Astrocyte (in vitro differentiated cells and primary cell): ENCODE measurements around the gene TMX4. TPM values are rescaled to one million over a fixed set of nuclear protein-coding genes. Genes with fewer than 3 reads are reported as not detected.

Source experiments
- DNase-seq: peaks from one replicate; pipeline ENCODE4 v3.0.0-alpha.2; 2010; ENCODE audit warnings: low read depth
- FAIRE-seq: peaks from 2 replicates; lab custom pipeline; 2011; peaks lifted over from hg19 to GRCh38; lab: Jason Lieb, UNC
- H2AFZ ChIP-seq: 2 replicates; pipeline ENCODE4 v1.6.0; 2012; ENCODE audit warnings: low read depth, low read length, inconsistent platforms
- H3K27ac ChIP-seq: 2 replicates; pipeline ENCODE4 v1.5.1; 2011; ENCODE audit warnings: low read depth, low read length, inconsistent platforms
- H3K27me3 ChIP-seq: 2 replicates; pipeline ENCODE4 v1.6.0; 2011; ENCODE audit warnings: low read length, inconsistent platforms; ENCODE audit not compliant: insufficient read depth
- H3K36me3 ChIP-seq: 2 replicates; pipeline ENCODE4 v1.5.1; 2011; ENCODE audit warnings: low read length, inconsistent platforms; ENCODE audit not compliant: insufficient read depth
- H3K4me1 ChIP-seq: 2 replicates; pipeline ENCODE4 v1.5.1; 2011; ENCODE audit warnings: low read length, inconsistent platforms; ENCODE audit not compliant: insufficient read depth
- H3K4me2 ChIP-seq: 2 replicates; pipeline ENCODE4 v1.6.0; 2012; ENCODE audit warnings: low read length, inconsistent platforms
- H3K4me3 ChIP-seq: 2 replicates; pipeline ENCODE4 v1.5.1; 2011; ENCODE audit warnings: low read depth, mild to moderate bottlenecking, low read length, inconsistent platforms; ENCODE audit not compliant: insufficient read depth
- H3K79me2 ChIP-seq: 2 replicates; pipeline ENCODE4 v1.6.0; 2012; ENCODE audit warnings: mild to moderate bottlenecking, low read length, inconsistent platforms; ENCODE audit not compliant: insufficient read depth
- H3K9ac ChIP-seq: 2 replicates; pipeline ENCODE4 v1.6.0; 2012; ENCODE audit warnings: mild to moderate bottlenecking, low read length, inconsistent platforms
- H3K9me3 ChIP-seq: 2 replicates; pipeline ENCODE4 v1.5.1; 2012; ENCODE audit warnings: low read depth, mild to moderate bottlenecking, low read length, inconsistent platforms; ENCODE audit not compliant: insufficient read depth
- H4K20me1 ChIP-seq: 2 replicates; pipeline ENCODE4 v1.6.0; 2012; ENCODE audit warnings: low read length, inconsistent platforms; ENCODE audit not compliant: insufficient read depth
- H3K27ac Mint-ChIP-seq: one replicate; pipeline ENCODE4 v1.8.0; 2021; ENCODE audit warnings: mild to moderate bottlenecking, mixed read lengths; ENCODE audit not compliant: unreplicated experiment
- H3K27me3 Mint-ChIP-seq: one replicate; pipeline ENCODE4 v1.8.0; 2021; ENCODE audit warnings: low read depth, mixed read lengths; ENCODE audit not compliant: unreplicated experiment
- H3K36me3 Mint-ChIP-seq: one replicate; pipeline ENCODE4 v1.8.0; 2021; ENCODE audit warnings: low read depth, mixed read lengths; ENCODE audit not compliant: unreplicated experiment
- H3K4me1 Mint-ChIP-seq: one replicate; pipeline ENCODE4 v1.8.0; 2021; ENCODE audit warnings: low read depth, mixed read lengths; ENCODE audit not compliant: unreplicated experiment
- H3K4me3 Mint-ChIP-seq: one replicate; pipeline ENCODE4 v1.8.0; 2021; ENCODE audit warnings: mild to moderate bottlenecking, moderate library complexity, mixed read lengths; ENCODE audit not compliant: unreplicated experiment
- H3K9me3 Mint-ChIP-seq: one replicate; pipeline ENCODE4 v1.8.0; 2021; ENCODE audit warnings: mild to moderate bottlenecking, mixed read lengths; ENCODE audit not compliant: unreplicated experiment
- EZH2 ChIP-seq: IDR thresholded peaks from 2 replicates; pipeline ENCODE4 v1.6.1; 2012; ENCODE audit warnings: mild to moderate bottlenecking, low read length, inconsistent platforms; ENCODE audit not compliant: insufficient read depth
- total RNA-seq: library from RNA; stranded (reverse); gene quantifications from 2 replicates; pipeline ENCODE4 v1.2.1, GENCODE V29; 2021
- TF ChIP-seq, protein P1 (sequence below): IDR thresholded peaks from 2 replicates; pipeline ENCODE4 v1.5.1; 2011; ENCODE audit warnings: low read depth, mild to moderate bottlenecking, inconsistent platforms, low read length, moderate library complexity; ENCODE audit not compliant: insufficient read depth

Gene TMX4
- total RNA-seq, 1 donor from 2014 or later, result 17.3 TPM

DNA sequence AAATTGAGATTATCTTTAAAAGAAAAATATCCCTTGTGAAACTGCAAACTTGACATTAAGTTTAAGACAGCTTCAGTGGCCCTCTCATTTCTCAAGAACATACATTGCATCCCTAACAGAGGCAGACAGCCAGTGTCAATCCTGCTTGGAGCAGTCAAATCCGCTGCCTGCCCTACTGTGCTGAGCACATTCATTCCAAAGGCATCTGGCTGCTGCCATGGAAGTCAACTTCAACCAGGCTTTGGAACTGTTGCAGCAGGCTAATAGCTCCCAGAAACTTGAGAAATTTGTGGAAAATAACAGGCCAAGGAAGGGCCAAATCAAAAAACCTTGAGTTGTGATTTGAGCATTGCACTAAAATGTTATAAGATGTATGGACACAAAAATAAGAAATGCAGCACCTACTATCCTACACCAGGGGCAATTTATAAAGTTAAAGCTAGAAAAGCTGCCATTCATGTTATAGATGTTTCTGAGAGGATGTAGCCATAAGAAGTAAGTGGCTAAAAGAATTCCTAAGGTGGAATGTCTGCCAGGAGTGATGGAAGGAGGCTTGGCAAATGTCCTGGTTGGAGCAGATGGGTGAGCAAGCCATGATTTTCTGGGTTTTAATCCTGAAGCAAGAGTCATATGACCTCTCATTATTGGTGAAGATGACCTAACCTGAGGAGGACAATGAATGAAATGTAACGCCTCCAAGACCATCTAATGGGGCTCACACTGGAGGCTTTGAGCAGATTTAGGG lies 47.9 kb downstream of the TMX4 start:
- Mint-ChIP-seq H3K36me3 (no peaks in the 10 kb centered on the region), H3K27me3 (peaks cover 4% of the 10 kb centered on the region), H3K9me3 (no peaks in the 10 kb centered on the region), H3K4me1 (peaks cover 7% of the 10 kb centered on the region), H3K27ac (no peak overlapping the region), H3K4me3 (no peak overlapping the region)
- Histone ChIP-seq H3K36me3 (no peaks in the 10 kb centered on the region), H3K4me1 (peaks cover 2% of the 10 kb centered on the region), H3K4me3 (no peak overlapping the region), H2AFZ (no peak overlapping the region), H3K27me3 (no peaks in the 10 kb centered on the region), H3K9me3 (no peaks in the 10 kb centered on the region), H4K20me1 (no peaks in the 10 kb centered on the region), H3K4me2 (no peak overlapping the region), H3K79me2 (no peaks in the 10 kb centered on the region), H3K9ac (no peak overlapping the region), H3K27ac (no peak overlapping the region)
- TF ChIP-seq EZH2, result no peak
- TF ChIP-seq, protein P1, sequence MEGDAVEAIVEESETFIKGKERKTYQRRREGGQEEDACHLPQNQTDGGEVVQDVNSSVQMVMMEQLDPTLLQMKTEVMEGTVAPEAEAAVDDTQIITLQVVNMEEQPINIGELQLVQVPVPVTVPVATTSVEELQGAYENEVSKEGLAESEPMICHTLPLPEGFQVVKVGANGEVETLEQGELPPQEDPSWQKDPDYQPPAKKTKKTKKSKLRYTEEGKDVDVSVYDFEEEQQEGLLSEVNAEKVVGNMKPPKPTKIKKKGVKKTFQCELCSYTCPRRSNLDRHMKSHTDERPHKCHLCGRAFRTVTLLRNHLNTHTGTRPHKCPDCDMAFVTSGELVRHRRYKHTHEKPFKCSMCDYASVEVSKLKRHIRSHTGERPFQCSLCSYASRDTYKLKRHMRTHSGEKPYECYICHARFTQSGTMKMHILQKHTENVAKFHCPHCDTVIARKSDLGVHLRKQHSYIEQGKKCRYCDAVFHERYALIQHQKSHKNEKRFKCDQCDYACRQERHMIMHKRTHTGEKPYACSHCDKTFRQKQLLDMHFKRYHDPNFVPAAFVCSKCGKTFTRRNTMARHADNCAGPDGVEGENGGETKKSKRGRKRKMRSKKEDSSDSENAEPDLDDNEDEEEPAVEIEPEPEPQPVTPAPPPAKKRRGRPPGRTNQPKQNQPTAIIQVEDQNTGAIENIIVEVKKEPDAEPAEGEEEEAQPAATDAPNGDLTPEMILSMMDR, result no peak
- FAIRE-seq (no peak), DNase-seq (peak; percentile 24)

DNA sequence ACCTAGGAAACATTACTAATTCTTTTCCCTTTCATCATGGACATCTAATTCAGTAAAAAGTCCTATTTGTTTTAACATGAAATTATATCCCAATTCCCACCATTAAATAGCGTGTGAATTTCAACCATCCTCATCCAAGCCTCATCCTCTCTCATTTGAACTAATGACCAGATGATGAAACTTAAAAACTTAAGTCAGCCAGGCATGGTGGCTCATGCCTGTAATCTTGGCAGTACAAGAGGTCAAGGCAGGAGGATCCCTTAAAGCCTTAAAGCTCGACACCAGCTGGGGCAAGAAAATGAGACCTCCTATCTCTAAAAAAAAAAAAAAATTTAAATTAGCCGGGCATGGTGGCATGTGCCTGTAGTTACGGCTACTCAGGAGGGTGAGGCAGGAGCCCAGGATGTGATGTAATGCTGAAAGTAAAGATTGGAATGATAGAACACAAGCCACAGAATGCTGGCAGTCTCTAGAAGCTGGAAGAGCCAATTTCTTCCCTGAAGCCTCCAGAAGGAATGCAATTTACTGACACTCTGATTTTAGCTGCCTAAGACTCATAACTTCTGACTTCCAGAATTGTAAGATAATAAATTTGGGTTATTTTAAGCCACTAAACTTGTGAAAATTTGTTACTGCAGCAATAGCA lies 52.2 kb downstream of the TMX4 start:
- H3K4me1 ChIP-seq, result peaks cover 2% of the 10 kb centered on the region
- H3K36me3 ChIP-seq, result no peaks in the 10 kb centered on the region
- no peaks in the 10 kb centered on the region for H3K27me3 ChIP-seq
- H3K4me3 ChIP-seq, result no peak overlapping the region
- no peak overlapping the region for H3K27ac ChIP-seq
- H3K9me3 ChIP-seq, result no peaks in the 10 kb centered on the region
- no peak overlapping the region for H3K4me3 Mint-ChIP-seq
- no peak overlapping the region for H3K9ac ChIP-seq
- no peaks in the 10 kb centered on the region for H3K27me3 Mint-ChIP-seq
- H3K36me3 Mint-ChIP-seq, result no peaks in the 10 kb centered on the region
- TF ChIP-seq, protein P1, result no peak
- no peak for TF ChIP-seq EZH2
- DNase-seq, result peak; percentile 83
- no peaks in the 10 kb centered on the region for H4K20me1 ChIP-seq
- peaks cover 7% of the 10 kb centered on the region for H3K4me1 Mint-ChIP-seq
- no peaks in the 10 kb centered on the region for H3K79me2 ChIP-seq
- no peak overlapping the region for H3K4me2 ChIP-seq
- no peak overlapping the region for H2AFZ ChIP-seq
- H3K27ac Mint-ChIP-seq, result peak overlapping the region; percentile 34
- no peak for FAIRE-seq
- no peaks in the 10 kb centered on the region for H3K9me3 Mint-ChIP-seq

DNA sequence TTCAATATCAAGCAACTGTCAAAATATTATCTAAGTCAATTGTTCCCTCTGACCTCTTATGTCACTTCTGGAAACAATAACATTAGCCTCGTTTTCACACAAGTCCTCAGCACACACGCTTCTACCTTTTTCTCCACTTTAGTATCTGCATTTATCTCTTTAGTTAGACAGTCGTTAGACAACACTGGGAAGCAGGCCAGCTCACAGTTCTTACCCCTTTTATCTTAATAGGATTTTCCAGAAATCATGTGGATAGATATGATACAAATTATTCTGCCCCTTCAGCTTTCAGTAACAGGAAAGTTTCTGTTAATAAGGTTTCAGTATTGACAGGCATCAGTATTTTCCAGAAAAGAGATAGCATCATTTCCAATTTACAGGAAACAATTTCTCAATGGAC lies 53.4 kb downstream of the TMX4 start:
- H3K27me3 ChIP-seq, result no peaks in the 10 kb centered on the region
- H3K27ac ChIP-seq, result no peak overlapping the region
- FAIRE-seq (no peak), DNase-seq (peak; percentile 5)
- Mint-ChIP-seq H3K9me3 (no peaks in the 10 kb centered on the region), H3K27ac (no peak overlapping the region), H3K4me1 (peaks cover 2% of the 10 kb centered on the region), H3K27me3 (no peaks in the 10 kb centered on the region), H3K4me3 (no peak overlapping the region), H3K36me3 (no peaks in the 10 kb centered on the region)
- no peaks in the 10 kb centered on the region for H4K20me1 ChIP-seq
- H3K4me1 ChIP-seq, result peaks cover 2% of the 10 kb centered on the region
- no peak for TF ChIP-seq EZH2
- TF ChIP-seq, protein P1, result no peak
- no peak overlapping the region for H3K9ac ChIP-seq
- H3K9me3 ChIP-seq, result no peaks in the 10 kb centered on the region
- H3K4me2 ChIP-seq, result no peak overlapping the region
- no peak overlapping the region for H2AFZ ChIP-seq
- H3K4me3 ChIP-seq, result no peak overlapping the region
- no peaks in the 10 kb centered on the region for H3K36me3 ChIP-seq
- no peaks in the 10 kb centered on the region for H3K79me2 ChIP-seq
